Measurements from ENCODE around the gene WDR62. TPM values are rescaled to one million over a fixed set of nuclear protein-coding genes. Genes with fewer than 3 reads are reported as not detected.

The WDR62 gene
- total RNA-seq, 1 experiment from 2014 or later, result 14.0 TPM

GRCh38 chr19:36049080-36049698, 5.5 kb upstream of the WDR62 start:
- Histone ChIP-seq H3K4me3 (no peak overlapping the region), H3K79me2 (ENCODE audit: low read depth) (no peaks in the 10 kb centered on the region), H3K4me2 (no peak overlapping the region), H4K20me1 (ENCODE audit: insufficient read depth) (no peaks in the 10 kb centered on the region), H3K4me1 (replicated peaks; ENCODE audit: insufficient read depth) (0 out of 2 replicates have a peak, but pooled peaks cover 5% of the 10 kb centered on the region), H2AFZ (no peak overlapping the region), H3K27me3 (ENCODE audit: insufficient read depth, low read depth) (no peaks in the 10 kb centered on the region), H3K9me2 (ENCODE audit: insufficient read depth) (no peaks in the 10 kb centered on the region), H3K9me3 (ENCODE audit: insufficient read depth, low read depth) (no peaks in the 10 kb centered on the region), H3K27ac (no peak overlapping the region), H3F3A (ENCODE audit: insufficient read depth, low read depth) (peaks cover 21% of the 10 kb centered on the region; the same call in 1 of the 2 replicates), H3K36me3 (ENCODE audit: low read depth) (no peaks in the 10 kb centered on the region)
- DNase-seq, result no peak
- TF ChIP-seq EZH2 (IDR thresholded peaks at IDR 0.05; ENCODE audit: low read depth), result no peak
- TF ChIP-seq, protein P1, sequence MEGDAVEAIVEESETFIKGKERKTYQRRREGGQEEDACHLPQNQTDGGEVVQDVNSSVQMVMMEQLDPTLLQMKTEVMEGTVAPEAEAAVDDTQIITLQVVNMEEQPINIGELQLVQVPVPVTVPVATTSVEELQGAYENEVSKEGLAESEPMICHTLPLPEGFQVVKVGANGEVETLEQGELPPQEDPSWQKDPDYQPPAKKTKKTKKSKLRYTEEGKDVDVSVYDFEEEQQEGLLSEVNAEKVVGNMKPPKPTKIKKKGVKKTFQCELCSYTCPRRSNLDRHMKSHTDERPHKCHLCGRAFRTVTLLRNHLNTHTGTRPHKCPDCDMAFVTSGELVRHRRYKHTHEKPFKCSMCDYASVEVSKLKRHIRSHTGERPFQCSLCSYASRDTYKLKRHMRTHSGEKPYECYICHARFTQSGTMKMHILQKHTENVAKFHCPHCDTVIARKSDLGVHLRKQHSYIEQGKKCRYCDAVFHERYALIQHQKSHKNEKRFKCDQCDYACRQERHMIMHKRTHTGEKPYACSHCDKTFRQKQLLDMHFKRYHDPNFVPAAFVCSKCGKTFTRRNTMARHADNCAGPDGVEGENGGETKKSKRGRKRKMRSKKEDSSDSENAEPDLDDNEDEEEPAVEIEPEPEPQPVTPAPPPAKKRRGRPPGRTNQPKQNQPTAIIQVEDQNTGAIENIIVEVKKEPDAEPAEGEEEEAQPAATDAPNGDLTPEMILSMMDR (conservative IDR thresholded peaks at IDR 0.05), result no peak
- intact Hi-C loops (cut with micrococcal nuclease; ENCODE audit: unreplicated experiment), result no loop called here
- no TSS peak for BruUV-seq (replicated peaks)
- ChIA-PET CTCF (no interaction called here), POLR2A (ENCODE audit: unreplicated experiment) (no interaction called here)

DNA sequence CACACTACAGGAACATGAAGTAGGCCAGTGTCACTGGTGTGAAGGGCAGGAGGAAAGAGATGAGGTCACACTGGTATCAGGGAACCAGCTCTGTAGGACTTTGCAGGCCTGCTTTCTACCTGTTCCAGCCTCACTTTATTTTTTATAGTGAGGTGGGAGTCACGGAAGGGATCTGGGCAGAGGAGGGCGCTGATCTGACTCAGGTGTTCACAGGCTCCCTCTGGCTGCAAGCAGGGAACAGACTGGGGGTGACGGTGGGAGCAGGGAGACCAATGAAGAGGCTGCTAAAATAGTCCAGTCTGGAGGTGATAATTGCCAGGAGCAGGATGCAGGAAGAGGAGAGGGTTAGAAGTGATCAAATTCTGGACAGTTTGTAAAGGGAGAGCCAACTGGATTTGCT, 3.5 kb upstream of the WDR62 start:
- TF ChIP-seq, protein P1 (conservative IDR thresholded peaks at IDR 0.05), result no peak
- no peak for TF ChIP-seq EZH2 (IDR thresholded peaks at IDR 0.05; ENCODE audit: low read depth)
- CTCF ChIA-PET, result no interaction called here
- intact Hi-C loops (cut with micrococcal nuclease; ENCODE audit: unreplicated experiment), result loop anchor here (10.0 kb wide), 1 partner anchor 64 kb away; the partner anchor contains the start of genes OVOL3, POLR2I and TBCB

DNA sequence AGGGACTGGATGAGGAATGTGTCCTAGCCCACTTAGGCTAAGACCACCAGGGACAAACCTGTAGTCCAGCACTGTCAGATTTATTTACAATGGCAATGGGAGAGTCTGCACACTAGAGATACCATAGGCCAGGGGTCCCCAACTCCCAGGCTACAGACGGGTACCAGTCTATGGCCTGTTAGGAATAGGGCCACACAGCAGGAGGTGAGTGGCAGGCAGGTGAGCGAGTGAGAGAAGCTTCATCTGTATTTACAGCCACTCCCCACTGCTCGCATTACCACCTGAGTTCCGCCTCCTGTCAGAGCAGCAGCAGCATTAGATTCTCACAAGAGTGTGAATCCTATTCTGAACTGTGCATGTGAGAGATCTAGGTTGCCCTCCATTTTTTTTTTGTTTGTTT, 3.1 kb upstream of the WDR62 start:
- H3K9me2 ChIP-seq (ENCODE audit: insufficient read depth), result no peaks in the 10 kb centered on the region
- H3F3A ChIP-seq (ENCODE audit: insufficient read depth, low read depth), result peaks cover 21% of the 10 kb centered on the region; the same call in 1 of the 2 replicates
- no peaks in the 10 kb centered on the region for H4K20me1 ChIP-seq (ENCODE audit: insufficient read depth)
- H3K27ac ChIP-seq, result no peak overlapping the region
- H3K4me3 ChIP-seq, result no peak overlapping the region
- POLR2A ChIA-PET (ENCODE audit: unreplicated experiment), result no interaction called here
- H3K4me1 ChIP-seq (replicated peaks; ENCODE audit: insufficient read depth), result peaks cover 12% of the 10 kb centered on the region; the same call in 1 of the 2 replicates
- no peaks in the 10 kb centered on the region for H3K27me3 ChIP-seq (ENCODE audit: insufficient read depth, low read depth)
- peaks cover 12% of the 10 kb centered on the region; the same call in 1 of the 2 replicates for H3K79me2 ChIP-seq (ENCODE audit: low read depth)
- no peaks in the 10 kb centered on the region for H3K9me3 ChIP-seq (ENCODE audit: insufficient read depth, low read depth)
- no TSS peak for BruUV-seq (replicated peaks)
- no peaks in the 10 kb centered on the region for H3K36me3 ChIP-seq (ENCODE audit: low read depth)
- intact Hi-C loops (cut with micrococcal nuclease; ENCODE audit: unreplicated experiment), result loop anchor here (10.0 kb wide), 1 partner anchor 63 kb away; the partner anchor contains the start of genes OVOL3, POLR2I and TBCB
- TF ChIP-seq EZH2 (IDR thresholded peaks at IDR 0.05; ENCODE audit: low read depth), result no peak
- TF ChIP-seq, protein P1 (conservative IDR thresholded peaks at IDR 0.05), result no peak
- no peak for DNase-seq
- H2AFZ ChIP-seq, result no peak overlapping the region
- no peak overlapping the region for H3K4me2 ChIP-seq
- CTCF ChIA-PET, result no interaction called here

More for the DNA sequence above, 3.5 kb upstream of the WDR62 start:
- H3F3A ChIP-seq (ENCODE audit: insufficient read depth, low read depth), result peaks cover 21% of the 10 kb centered on the region; the same call in 1 of the 2 replicates
- no peak overlapping the region for H3K4me3 ChIP-seq
- peaks cover 8% of the 10 kb centered on the region; the same call in 1 of the 2 replicates for H3K79me2 ChIP-seq (ENCODE audit: low read depth)
- DNase-seq, result no peak
- H2AFZ ChIP-seq, result no peak overlapping the region
- no peaks in the 10 kb centered on the region for H3K36me3 ChIP-seq (ENCODE audit: low read depth)
- POLR2A ChIA-PET (ENCODE audit: unreplicated experiment), result no interaction called here
- no peaks in the 10 kb centered on the region for H3K27me3 ChIP-seq (ENCODE audit: insufficient read depth, low read depth)
- no peak overlapping the region for H3K4me2 ChIP-seq
- H3K9me2 ChIP-seq (ENCODE audit: insufficient read depth), result no peaks in the 10 kb centered on the region
- H4K20me1 ChIP-seq (ENCODE audit: insufficient read depth), result no peaks in the 10 kb centered on the region
- peaks cover 12% of the 10 kb centered on the region; the same call in 1 of the 2 replicates for H3K4me1 ChIP-seq (replicated peaks; ENCODE audit: insufficient read depth)
- BruUV-seq (replicated peaks), result no TSS peak
- no peak overlapping the region for H3K27ac ChIP-seq
- no peaks in the 10 kb centered on the region for H3K9me3 ChIP-seq (ENCODE audit: insufficient read depth, low read depth)

All from PC-9 (cell line).